HepG2 (cell line): ENCODE data around the gene ZBTB45. TPM values are rescaled to one million over a fixed set of nuclear protein-coding genes. Genes with fewer than 3 reads are reported as not detected.

Source experiments
- AGO2 ChIP-seq: fragments of 200-400 bp; formaldehyde crosslinking; optimal IDR thresholded peaks from 2 replicates; pipeline ENCODE3; 2017; ENCODE audit warnings: mild to moderate bottlenecking, low read depth, low read length, moderate library complexity
- ERF ChIP-seq: IDR thresholded peaks from 2 replicates; pipeline ENCODE4 v1.6.1; 2018; ENCODE audit warnings: missing biosample characterization, missing genetic modification reagents
- ZNF441 ChIP-seq: sonication (generic); formaldehyde crosslinking; IDR thresholded peaks from 2 replicates; pipeline ENCODE4 v1.7.0; 2021; ENCODE audit warnings: missing genetic modification reagents, borderline replicate concordance
- ZNF501 ChIP-seq: sonication (generic); formaldehyde crosslinking; IDR thresholded peaks from 2 replicates; pipeline ENCODE4 v1.5.1; 2020; ENCODE audit warnings: mild to moderate bottlenecking, moderate library complexity, missing genetic modification reagents
- polyA plus RNA-seq, 8 experiments: library from polyadenylated mRNA; depleted of rRNA in 3 of 8; stranded (reverse) in 7 of 8; unstranded in 1 of 8; fragments of >200 nt; fragmentation: Illumina TruSeq in 4 of 8; extraction: Trizol in 4 of 8; gene quantifications; 2 replicates each; pipeline versions ENCODE4 v1.2.1 to v1.2.3, GENCODE V29; 2011 to 2016; ENCODE audit warnings: low read depth in 4 of 8, missing spikeins in 1 of 8, mixed read lengths in 1 of 8; ENCODE audit not compliant: insufficient read depth in 1 of 8
- total RNA-seq, 5 experiments: library from RNA; depleted of rRNA; stranded (reverse); fragments of >200 nt; fragmentation: Illumina TruSeq; extraction: Trizol; gene quantifications; 2 replicates each; pipeline ENCODE4 v1.2.3, GENCODE V29; 2016; ENCODE audit warnings: low read depth in 1 of 5
- TF ChIP-seq, protein P1 (sequence below): sonication (generic); formaldehyde crosslinking; IDR thresholded peaks from 2 replicates; pipeline ENCODE4 v1.5.0; 2020; ENCODE audit warnings: mild to moderate bottlenecking, missing genetic modification reagents, borderline replicate concordance
- TF ChIP-seq, protein P2 (sequence below), 2 experiments: sonication (generic) in 1 of 2; formaldehyde crosslinking in 1 of 2; IDR thresholded peaks; 2 replicates each; pipeline versions ENCODE4 v1.4.0 to v1.6.1; 2018 to 2020; ENCODE audit warnings: missing genetic modification reagents in 2 of 2, borderline replicate concordance in 1 of 2, low read depth in 1 of 2, mild to moderate bottlenecking in 1 of 2, missing biosample characterization in 1 of 2
- TF ChIP-seq, protein P3 (sequence below): conservative IDR thresholded peaks from 2 replicates; pipeline ENCODE4 v1.6.1; 2018; ENCODE audit warnings: missing genetic modification reagents
- TF ChIP-seq, protein P4 (sequence below), 2 experiments: sonication (generic) in 1 of 2; formaldehyde crosslinking in 1 of 2; IDR thresholded peaks; 2 replicates each; pipeline versions ENCODE4 v1.6.1 to v1.9.0; 2014 to 2022; ENCODE audit warnings: antibody characterized with exemption in 1 of 2, borderline replicate concordance in 1 of 2, inconsistent platforms in 1 of 2, low read depth in 1 of 2, missing genetic modification reagents in 1 of 2

The ZBTB45 gene
- total and polyA plus RNA-seq, 2 of the 13 experiments (the other 11 are each of a cell fraction or from before 2014, with no cell fraction given), result 3.0 to 3.7 TPM

DNA sequence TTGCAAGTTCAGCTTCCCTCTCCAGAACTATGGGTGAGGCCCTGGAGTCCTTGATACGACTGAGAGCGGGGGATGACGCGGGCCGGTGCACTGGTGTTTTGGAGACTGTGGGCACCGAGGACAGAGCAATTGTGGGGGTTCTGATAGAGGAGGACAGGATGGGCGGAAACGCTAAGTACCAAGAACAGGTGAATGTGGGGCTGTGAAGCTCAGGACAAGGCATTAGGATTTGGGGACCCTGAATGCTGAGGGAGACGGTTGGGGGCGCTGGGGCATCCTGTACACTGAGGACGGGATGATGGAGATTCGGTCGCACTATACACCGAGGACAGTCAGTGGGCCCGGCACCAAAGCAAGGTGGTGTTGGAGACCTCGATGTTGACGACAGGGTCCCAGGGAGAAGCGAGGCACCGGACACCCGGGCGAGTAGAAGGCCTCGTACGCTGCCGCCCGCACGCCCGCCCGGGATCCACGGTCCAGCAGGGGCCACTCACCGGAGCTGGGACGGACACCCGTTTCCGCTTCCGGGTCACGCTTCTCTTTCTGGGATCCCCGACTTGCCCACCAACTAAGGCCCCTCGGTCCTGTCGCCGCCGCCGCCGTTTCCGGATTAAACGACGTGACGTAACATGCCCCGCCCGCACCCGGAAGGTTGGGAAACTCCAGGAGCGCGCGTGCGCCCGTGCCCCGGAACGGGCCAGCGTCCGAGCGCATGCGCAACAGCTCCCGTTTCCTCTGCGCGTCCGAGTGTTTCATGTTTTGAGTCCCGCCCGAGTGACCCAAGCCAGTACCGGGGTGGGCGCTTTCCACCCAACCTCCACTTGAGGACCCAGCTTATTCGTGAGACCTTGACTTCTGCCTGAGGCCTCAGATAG is 35.1 kb upstream of the ZBTB45 start, which contains the start of gene CHMP2A (continued):
- TF ChIP-seq, protein P1, sequence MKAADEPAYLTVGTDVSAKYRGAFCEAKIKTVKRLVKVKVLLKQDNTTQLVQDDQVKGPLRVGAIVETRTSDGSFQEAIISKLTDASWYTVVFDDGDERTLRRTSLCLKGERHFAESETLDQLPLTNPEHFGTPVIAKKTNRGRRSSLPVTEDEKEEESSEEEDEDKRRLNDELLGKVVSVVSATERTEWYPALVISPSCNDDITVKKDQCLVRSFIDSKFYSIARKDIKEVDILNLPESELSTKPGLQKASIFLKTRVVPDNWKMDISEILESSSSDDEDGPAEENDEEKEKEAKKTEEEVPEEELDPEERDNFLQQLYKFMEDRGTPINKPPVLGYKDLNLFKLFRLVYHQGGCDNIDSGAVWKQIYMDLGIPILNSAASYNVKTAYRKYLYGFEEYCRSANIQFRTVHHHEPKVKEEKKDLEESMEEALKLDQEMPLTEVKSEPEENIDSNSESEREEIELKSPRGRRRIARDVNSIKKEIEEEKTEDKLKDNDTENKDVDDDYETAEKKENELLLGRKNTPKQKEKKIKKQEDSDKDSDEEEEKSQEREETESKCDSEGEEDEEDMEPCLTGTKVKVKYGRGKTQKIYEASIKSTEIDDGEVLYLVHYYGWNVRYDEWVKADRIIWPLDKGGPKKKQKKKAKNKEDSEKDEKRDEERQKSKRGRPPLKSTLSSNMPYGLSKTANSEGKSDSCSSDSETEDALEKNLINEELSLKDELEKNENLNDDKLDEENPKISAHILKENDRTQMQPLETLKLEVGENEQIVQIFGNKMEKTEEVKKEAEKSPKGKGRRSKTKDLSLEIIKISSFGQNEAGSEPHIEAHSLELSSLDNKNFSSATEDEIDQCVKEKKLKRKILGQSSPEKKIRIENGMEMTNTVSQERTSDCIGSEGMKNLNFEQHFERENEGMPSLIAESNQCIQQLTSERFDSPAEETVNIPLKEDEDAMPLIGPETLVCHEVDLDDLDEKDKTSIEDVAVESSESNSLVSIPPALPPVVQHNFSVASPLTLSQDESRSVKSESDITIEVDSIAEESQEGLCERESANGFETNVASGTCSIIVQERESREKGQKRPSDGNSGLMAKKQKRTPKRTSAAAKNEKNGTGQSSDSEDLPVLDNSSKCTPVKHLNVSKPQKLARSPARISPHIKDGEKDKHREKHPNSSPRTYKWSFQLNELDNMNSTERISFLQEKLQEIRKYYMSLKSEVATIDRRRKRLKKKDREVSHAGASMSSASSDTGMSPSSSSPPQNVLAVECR (CRISPR knock-in tag), result peak; percentile 77; the same call in 1 of the 2 replicates
- TF ChIP-seq AGO2 (peak; percentile 99), ERF (CRISPR knock-in tag) (peak; percentile 70; the same call in 1 of the 2 replicates), ZNF441 (CRISPR knock-in tag) (no peak), ZNF501 (CRISPR knock-in tag) (peak; percentile 43; the same call in 1 of the 2 replicates)
- TF ChIP-seq, protein P2, sequence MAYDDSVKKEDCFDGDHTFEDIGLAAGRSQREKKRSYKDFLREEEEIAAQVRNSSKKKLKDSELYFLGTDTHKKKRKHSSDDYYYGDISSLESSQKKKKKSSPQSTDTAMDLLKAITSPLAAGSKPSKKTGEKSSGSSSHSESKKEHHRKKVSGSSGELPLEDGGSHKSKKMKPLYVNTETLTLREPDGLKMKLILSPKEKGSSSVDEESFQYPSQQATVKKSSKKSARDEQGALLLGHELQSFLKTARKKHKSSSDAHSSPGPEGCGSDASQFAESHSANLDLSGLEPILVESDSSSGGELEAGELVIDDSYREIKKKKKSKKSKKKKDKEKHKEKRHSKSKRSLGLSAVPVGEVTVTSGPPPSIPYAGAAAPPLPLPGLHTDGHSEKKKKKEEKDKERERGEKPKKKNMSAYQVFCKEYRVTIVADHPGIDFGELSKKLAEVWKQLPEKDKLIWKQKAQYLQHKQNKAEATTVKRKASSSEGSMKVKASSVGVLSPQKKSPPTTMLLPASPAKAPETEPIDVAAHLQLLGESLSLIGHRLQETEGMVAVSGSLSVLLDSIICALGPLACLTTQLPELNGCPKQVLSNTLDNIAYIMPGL (CRISPR knock-in tag; IDR thresholded peaks at IDR 0.05; ENCODE audit: borderline replicate concordance in 1 of 2, low read depth in 1 of 2), result peak in 1 of 2 experiments; percentile 62; a peak in 3 of 4 replicates
- TF ChIP-seq, protein P3, sequence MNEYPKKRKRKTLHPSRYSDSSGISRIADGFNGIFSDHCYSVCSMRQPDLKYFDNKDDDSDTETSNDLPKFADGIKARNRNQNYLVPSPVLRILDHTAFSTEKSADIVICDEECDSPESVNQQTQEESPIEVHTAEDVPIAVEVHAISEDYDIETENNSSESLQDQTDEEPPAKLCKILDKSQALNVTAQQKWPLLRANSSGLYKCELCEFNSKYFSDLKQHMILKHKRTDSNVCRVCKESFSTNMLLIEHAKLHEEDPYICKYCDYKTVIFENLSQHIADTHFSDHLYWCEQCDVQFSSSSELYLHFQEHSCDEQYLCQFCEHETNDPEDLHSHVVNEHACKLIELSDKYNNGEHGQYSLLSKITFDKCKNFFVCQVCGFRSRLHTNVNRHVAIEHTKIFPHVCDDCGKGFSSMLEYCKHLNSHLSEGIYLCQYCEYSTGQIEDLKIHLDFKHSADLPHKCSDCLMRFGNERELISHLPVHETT (CRISPR knock-in tag), result peak; percentile 97
- TF ChIP-seq, protein P4, sequence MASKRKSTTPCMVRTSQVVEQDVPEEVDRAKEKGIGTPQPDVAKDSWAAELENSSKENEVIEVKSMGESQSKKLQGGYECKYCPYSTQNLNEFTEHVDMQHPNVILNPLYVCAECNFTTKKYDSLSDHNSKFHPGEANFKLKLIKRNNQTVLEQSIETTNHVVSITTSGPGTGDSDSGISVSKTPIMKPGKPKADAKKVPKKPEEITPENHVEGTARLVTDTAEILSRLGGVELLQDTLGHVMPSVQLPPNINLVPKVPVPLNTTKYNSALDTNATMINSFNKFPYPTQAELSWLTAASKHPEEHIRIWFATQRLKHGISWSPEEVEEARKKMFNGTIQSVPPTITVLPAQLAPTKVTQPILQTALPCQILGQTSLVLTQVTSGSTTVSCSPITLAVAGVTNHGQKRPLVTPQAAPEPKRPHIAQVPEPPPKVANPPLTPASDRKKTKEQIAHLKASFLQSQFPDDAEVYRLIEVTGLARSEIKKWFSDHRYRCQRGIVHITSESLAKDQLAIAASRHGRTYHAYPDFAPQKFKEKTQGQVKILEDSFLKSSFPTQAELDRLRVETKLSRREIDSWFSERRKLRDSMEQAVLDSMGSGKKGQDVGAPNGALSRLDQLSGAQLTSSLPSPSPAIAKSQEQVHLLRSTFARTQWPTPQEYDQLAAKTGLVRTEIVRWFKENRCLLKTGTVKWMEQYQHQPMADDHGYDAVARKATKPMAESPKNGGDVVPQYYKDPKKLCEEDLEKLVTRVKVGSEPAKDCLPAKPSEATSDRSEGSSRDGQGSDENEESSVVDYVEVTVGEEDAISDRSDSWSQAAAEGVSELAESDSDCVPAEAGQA (IDR thresholded peaks at IDR 0.05; ENCODE audit: low read depth), result peak; percentile 82
- TF ChIP-seq, protein P4 (CRISPR knock-in tag; IDR thresholded peaks at IDR 0.05; ENCODE audit: borderline replicate concordance), result no peak
